ENCODE results near the gene BICC1. TPM values are rescaled to one million over a fixed set of nuclear protein-coding genes. Genes with fewer than 3 reads are reported as not detected.

Gene BICC1
- total and polyA plus RNA-seq, 2 experiments from 2014 or later, result 5.8 to 20.4 TPM

DNA sequence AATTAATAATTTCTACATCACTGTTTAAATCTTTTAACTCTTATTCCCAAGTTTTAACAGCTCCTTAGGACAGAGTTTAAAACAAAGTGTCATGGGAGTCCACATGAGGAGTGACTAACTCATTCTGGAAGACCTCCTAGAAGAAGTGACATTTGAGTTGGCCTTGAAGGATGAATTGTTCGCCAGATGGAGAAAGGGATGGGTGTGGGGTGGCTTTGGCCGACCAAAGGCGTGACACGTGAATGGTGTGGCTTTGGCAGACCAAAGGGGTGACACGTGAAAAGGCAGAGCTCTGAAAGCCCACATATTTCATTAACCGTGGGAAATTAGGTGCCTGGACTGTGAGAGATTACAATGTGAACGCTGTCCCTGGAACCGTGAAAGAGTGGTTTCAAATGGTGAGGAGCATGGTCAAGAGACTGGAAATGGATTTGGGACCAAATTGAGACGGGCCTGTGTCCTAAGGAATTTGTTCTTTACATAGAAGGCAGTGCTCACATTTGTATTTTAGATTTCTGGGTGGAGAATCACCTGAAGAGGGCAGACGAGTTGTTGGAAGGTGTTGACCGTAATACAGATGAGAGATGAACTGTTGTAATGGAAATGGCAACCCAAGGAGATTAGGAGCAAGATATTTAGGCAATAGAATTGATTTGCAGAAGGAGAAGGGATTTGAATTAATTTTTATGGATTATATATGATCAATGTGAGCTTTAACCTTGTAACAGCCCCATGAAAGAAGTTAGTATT, 228.1 kb downstream of the BICC1 start:
- H4K20me1 ChIP-seq (ENCODE audit: insufficient read depth, poor library complexity, severe bottlenecking), result no peaks in the 10 kb centered on the region
- no peak overlapping the region for H3K4me3 ChIP-seq
- no peaks in the 10 kb centered on the region for H3K4me1 ChIP-seq (ENCODE audit: insufficient read depth)
- no peak overlapping the region for H3K27ac ChIP-seq
- no peak overlapping the region for H3K4me2 ChIP-seq
- H2AFZ ChIP-seq, result no peak overlapping the region
- no peaks in the 10 kb centered on the region for H3K36me3 ChIP-seq (replicated peaks; ENCODE audit: insufficient read depth, low read depth)
- WGBS (ENCODE audit: low lambda C conversion rate, missing lambda C conversion rate), result 97% methylated on average over 11 of the region's 11 CpGs
- no peaks in the 10 kb centered on the region for H3K9me3 ChIP-seq (ENCODE audit: low read depth)
- no peaks in the 10 kb centered on the region for H3K9me2 ChIP-seq (replicated peaks; ENCODE audit: insufficient read depth)
- DNase-seq (ENCODE audit: low spot score), result no peak
- TF ChIP-seq EZH2 (IDR thresholded peaks at IDR 0.05; ENCODE audit: borderline replicate concordance), result no peak
- TF ChIP-seq, protein P1, sequence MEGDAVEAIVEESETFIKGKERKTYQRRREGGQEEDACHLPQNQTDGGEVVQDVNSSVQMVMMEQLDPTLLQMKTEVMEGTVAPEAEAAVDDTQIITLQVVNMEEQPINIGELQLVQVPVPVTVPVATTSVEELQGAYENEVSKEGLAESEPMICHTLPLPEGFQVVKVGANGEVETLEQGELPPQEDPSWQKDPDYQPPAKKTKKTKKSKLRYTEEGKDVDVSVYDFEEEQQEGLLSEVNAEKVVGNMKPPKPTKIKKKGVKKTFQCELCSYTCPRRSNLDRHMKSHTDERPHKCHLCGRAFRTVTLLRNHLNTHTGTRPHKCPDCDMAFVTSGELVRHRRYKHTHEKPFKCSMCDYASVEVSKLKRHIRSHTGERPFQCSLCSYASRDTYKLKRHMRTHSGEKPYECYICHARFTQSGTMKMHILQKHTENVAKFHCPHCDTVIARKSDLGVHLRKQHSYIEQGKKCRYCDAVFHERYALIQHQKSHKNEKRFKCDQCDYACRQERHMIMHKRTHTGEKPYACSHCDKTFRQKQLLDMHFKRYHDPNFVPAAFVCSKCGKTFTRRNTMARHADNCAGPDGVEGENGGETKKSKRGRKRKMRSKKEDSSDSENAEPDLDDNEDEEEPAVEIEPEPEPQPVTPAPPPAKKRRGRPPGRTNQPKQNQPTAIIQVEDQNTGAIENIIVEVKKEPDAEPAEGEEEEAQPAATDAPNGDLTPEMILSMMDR (IDR thresholded peaks at IDR 0.05; ENCODE audit: poor library complexity), result no peak
- no peak for TF ChIP-seq EZH2phosphoT487 (IDR thresholded peaks at IDR 0.05; ENCODE audit: low read depth, severe bottlenecking, unreplicated experiment)
- H3K27me3 ChIP-seq, result no peaks in the 10 kb centered on the region
- H3K79me2 ChIP-seq, result no peaks in the 10 kb centered on the region

DNA sequence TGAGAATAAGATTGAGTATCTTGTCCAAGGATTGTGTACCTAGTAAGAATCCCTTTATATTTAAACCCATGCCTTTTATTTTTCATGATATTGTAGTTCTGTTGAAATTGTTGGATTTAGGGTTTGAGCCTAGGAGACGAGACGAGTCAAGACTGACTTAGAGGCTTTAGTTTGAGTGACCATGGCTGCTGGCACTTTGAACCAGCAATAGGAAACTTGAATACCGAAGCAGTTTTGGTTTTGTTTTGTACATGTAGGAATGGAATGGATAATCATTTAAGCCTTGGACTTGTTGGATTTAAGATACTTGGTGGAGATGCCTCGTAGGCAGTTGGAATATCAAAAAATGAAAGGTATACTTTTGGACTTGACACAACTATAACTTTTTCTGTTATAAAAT, 229.0 kb downstream of the BICC1 start:
- no peak overlapping the region for H3K27ac ChIP-seq
- no peak overlapping the region for H2AFZ ChIP-seq
- H3K27me3 ChIP-seq, result no peaks in the 10 kb centered on the region
- no peaks in the 10 kb centered on the region for H3K9me2 ChIP-seq (replicated peaks; ENCODE audit: insufficient read depth)
- no peaks in the 10 kb centered on the region for H4K20me1 ChIP-seq (ENCODE audit: insufficient read depth, poor library complexity, severe bottlenecking)
- WGBS (ENCODE audit: low lambda C conversion rate, missing lambda C conversion rate), result 94% methylated on average over 4 of the region's 4 CpGs
- H3K4me1 ChIP-seq (ENCODE audit: insufficient read depth), result no peaks in the 10 kb centered on the region
- H3K4me2 ChIP-seq, result no peak overlapping the region
- TF ChIP-seq, protein P1 (IDR thresholded peaks at IDR 0.05; ENCODE audit: poor library complexity), result no peak
- TF ChIP-seq EZH2phosphoT487 (IDR thresholded peaks at IDR 0.05; ENCODE audit: low read depth, severe bottlenecking, unreplicated experiment) (no peak), EZH2 (IDR thresholded peaks at IDR 0.05; ENCODE audit: borderline replicate concordance) (no peak)
- no peak overlapping the region for H3K4me3 ChIP-seq
- H3K36me3 ChIP-seq (replicated peaks; ENCODE audit: insufficient read depth, low read depth), result no peaks in the 10 kb centered on the region
- DNase-seq (ENCODE audit: low spot score), result no peak
- no peaks in the 10 kb centered on the region for H3K9me3 ChIP-seq (ENCODE audit: low read depth)
- H3K79me2 ChIP-seq, result no peaks in the 10 kb centered on the region

DNA sequence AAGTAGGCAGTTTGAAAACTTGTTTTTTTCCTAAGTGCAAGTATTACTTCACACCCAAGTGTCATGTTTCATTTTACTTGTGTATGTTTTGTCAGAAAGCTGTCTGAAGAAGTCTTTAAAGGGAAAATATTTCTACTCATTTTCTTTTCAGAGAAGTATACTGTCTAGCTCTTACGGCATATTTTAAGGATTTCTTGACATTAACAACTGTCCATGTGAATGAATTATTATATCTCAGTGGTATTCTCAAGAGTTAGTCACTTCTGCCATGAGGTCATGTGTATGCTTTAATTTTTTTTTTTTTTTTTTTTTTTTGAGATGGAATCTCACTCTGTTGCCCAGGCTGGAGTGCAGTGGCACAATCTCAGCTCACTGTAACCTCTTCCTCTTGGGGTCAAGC, 229.5 kb downstream of the BICC1 start:
- WGBS (ENCODE audit: low lambda C conversion rate, missing lambda C conversion rate), result 91% methylated on average over 1 of the region's 1 CpG
- no peaks in the 10 kb centered on the region for H3K4me1 ChIP-seq (ENCODE audit: insufficient read depth)
- TF ChIP-seq EZH2 (IDR thresholded peaks at IDR 0.05; ENCODE audit: borderline replicate concordance) (no peak), EZH2phosphoT487 (IDR thresholded peaks at IDR 0.05; ENCODE audit: low read depth, severe bottlenecking, unreplicated experiment) (no peak)
- TF ChIP-seq, protein P1 (IDR thresholded peaks at IDR 0.05; ENCODE audit: poor library complexity), result no peak
- no peaks in the 10 kb centered on the region for H3K36me3 ChIP-seq (replicated peaks; ENCODE audit: insufficient read depth, low read depth)
- H3K79me2 ChIP-seq, result no peaks in the 10 kb centered on the region
- no peak overlapping the region for H3K4me3 ChIP-seq
- H3K9me3 ChIP-seq (ENCODE audit: low read depth), result no peaks in the 10 kb centered on the region
- no peak overlapping the region for H3K4me2 ChIP-seq
- no peaks in the 10 kb centered on the region for H4K20me1 ChIP-seq (ENCODE audit: insufficient read depth, poor library complexity, severe bottlenecking)
- no peak overlapping the region for H3K27ac ChIP-seq
- DNase-seq (ENCODE audit: low spot score), result no peak
- H2AFZ ChIP-seq, result no peak overlapping the region
- H3K27me3 ChIP-seq, result no peaks in the 10 kb centered on the region
- H3K9me2 ChIP-seq (replicated peaks; ENCODE audit: insufficient read depth), result no peaks in the 10 kb centered on the region
